ENCODE measurements around the gene DLEU7.

Gene DLEU7

GRCh38 chr13:50793026-50793425 is 50.5 kb downstream of the DLEU7 start:
- DNase-seq (ENCODE audit: low spot score) (no peak), ATAC-seq (ENCODE audit: low read depth) (no peak)
- H3K36me3 ChIP-seq (ENCODE audit: low read depth): no peaks in the 10 kb centered on the region
- H3K9me3 ChIP-seq (ENCODE audit: severe bottlenecking): no peaks in the 10 kb centered on the region
- H3K27ac ChIP-seq (ENCODE audit: poor library complexity, severe bottlenecking): no peak overlapping the region
- TF ChIP-seq CTCF (IDR thresholded peaks at IDR 0.05; ENCODE audit: poor library complexity, severe bottlenecking): no peak
- no peaks in the 10 kb centered on the region for H3K27me3 ChIP-seq (ENCODE audit: insufficient read depth, poor library complexity, severe bottlenecking)
- no peaks in the 10 kb centered on the region for H3K4me1 ChIP-seq (ENCODE audit: insufficient read depth, poor library complexity, severe bottlenecking)
- no peak overlapping the region for H3K4me3 ChIP-seq (ENCODE audit: severe bottlenecking)

GRCh38 chr13:50788551-50789210 is 54.8 kb downstream of the DLEU7 start:
- ATAC-seq (ENCODE audit: low read depth): no peak
- DNase-seq (ENCODE audit: low spot score): no peak
- Histone ChIP-seq H3K36me3 (ENCODE audit: low read depth) (no peaks in the 10 kb centered on the region), H3K9me3 (ENCODE audit: severe bottlenecking) (no peaks in the 10 kb centered on the region), H3K27me3 (ENCODE audit: insufficient read depth, poor library complexity, severe bottlenecking) (no peaks in the 10 kb centered on the region), H3K4me3 (ENCODE audit: severe bottlenecking) (no peak overlapping the region), H3K4me1 (ENCODE audit: insufficient read depth, poor library complexity, severe bottlenecking) (no peaks in the 10 kb centered on the region), H3K27ac (ENCODE audit: poor library complexity, severe bottlenecking) (no peak overlapping the region)
- no peak for TF ChIP-seq CTCF (IDR thresholded peaks at IDR 0.05; ENCODE audit: poor library complexity, severe bottlenecking)

- ATAC-seq (ENCODE audit: low read depth) (no peak), DNase-seq (ENCODE audit: low spot score) (no peak)
- H3K36me3 ChIP-seq (ENCODE audit: low read depth): no peaks in the 10 kb centered on the region
- no peaks in the 10 kb centered on the region for H3K4me1 ChIP-seq (ENCODE audit: insufficient read depth, poor library complexity, severe bottlenecking)
- TF ChIP-seq CTCF (IDR thresholded peaks at IDR 0.05; ENCODE audit: poor library complexity, severe bottlenecking): no peak
- H3K4me3 ChIP-seq (ENCODE audit: severe bottlenecking): no peak overlapping the region
- no peak overlapping the region for H3K27ac ChIP-seq (ENCODE audit: poor library complexity, severe bottlenecking)
- no peaks in the 10 kb centered on the region for H3K27me3 ChIP-seq (ENCODE audit: insufficient read depth, poor library complexity, severe bottlenecking)
- no peaks in the 10 kb centered on the region for H3K9me3 ChIP-seq (ENCODE audit: severe bottlenecking)
Measured at GRCh38 chr13:50787316-50788195, 55.9 kb downstream of the DLEU7 start.

GRCh38 chr13:50783717-50784290 is 59.7 kb downstream of the DLEU7 start:
- no peak for TF ChIP-seq CTCF (IDR thresholded peaks at IDR 0.05; ENCODE audit: poor library complexity, severe bottlenecking)
- H3K27me3 ChIP-seq (ENCODE audit: insufficient read depth, poor library complexity, severe bottlenecking): no peaks in the 10 kb centered on the region

More at GRCh38 chr13:50783717-50784290, 59.7 kb downstream of the DLEU7 start:
- no peak for ATAC-seq (ENCODE audit: low read depth)
- Histone ChIP-seq H3K4me1 (ENCODE audit: insufficient read depth, poor library complexity, severe bottlenecking) (no peaks in the 10 kb centered on the region), H3K4me3 (ENCODE audit: severe bottlenecking) (no peak overlapping the region), H3K9me3 (ENCODE audit: severe bottlenecking) (no peaks in the 10 kb centered on the region), H3K36me3 (ENCODE audit: low read depth) (no peaks in the 10 kb centered on the region), H3K27ac (ENCODE audit: poor library complexity, severe bottlenecking) (no peak overlapping the region)
- no peak for DNase-seq (ENCODE audit: low spot score)
